B cell (primary cell): ENCODE results near the gene TAF11L2. TPM values are rescaled to one million over a fixed set of nuclear protein-coding genes. Genes with fewer than 3 reads are reported as not detected.

Experiments
- ATAC-seq: fragments of 200-7000 bp; cut with Tn5 transposase; one replicate; pipeline ENCODE4 v1.10.0; 2021; ENCODE audit warnings: low read depth, mild to moderate bottlenecking, moderate number of reproducible peaks, moderate library complexity
- CTCF ChIA-PET: fragments of 350-600 bp; sonication (Branson Sonifier 250); formaldehyde crosslinking; loops from one replicate; lab custom pipeline; 2021; ENCODE audit warnings: antibody characterized with exemption, inconsistent platforms; lab: Charles Lee
- POLR2A ChIA-PET: fragments of 350-600 bp; sonication (Branson Sonifier 250); formaldehyde crosslinking; loops from one replicate; lab custom pipeline; 2021; ENCODE audit warnings: antibody characterized with exemption; lab: Charles Lee
- DNase-seq: peaks from one replicate; pipeline ENCODE4 v3.0.0; 2013
- H2AFZ ChIP-seq: 2 replicates; pipeline ENCODE4 v1.6.1; 2012; ENCODE audit warnings: mild to moderate bottlenecking, low read depth, low read length; ENCODE audit not compliant: insufficient read depth, poor library complexity, severe bottlenecking
- H3K27ac ChIP-seq, 2 donors: 1 replicate in 1 of 2; 2 replicates in 1 of 2; pipeline ENCODE4 v1.5.1; 2012 to 2013; ENCODE audit warnings: low read length in 2 of 2, mild to moderate bottlenecking in 2 of 2, moderate library complexity in 1 of 2
- H3K27me3 ChIP-seq, 4 experiments: fragments of 200-600 bp in 1 of 4; sonication (generic) in 1 of 4; replicated peaks in 1 of 4; 1 replicate in 2 of 4; 2 replicates in 2 of 4; pipeline versions ENCODE4 v1.6.1 to v1.7.0; 2013 to 2016; ENCODE audit warnings: low read length in 3 of 4, mild to moderate bottlenecking in 2 of 4, mixed read lengths in 1 of 4, moderate library complexity in 1 of 4; ENCODE audit not compliant: insufficient read depth in 4 of 4, control insufficient read depth in 3 of 4; ENCODE audit errors: control extremely low read depth in 1 of 4
- H3K36me3 ChIP-seq, 2 experiments: replicated peaks in 1 of 2; 1 replicate in 1 of 2; 2 replicates in 1 of 2; pipeline versions ENCODE4 v1.6.1 to v1.7.1; 2013; ENCODE audit warnings: low read length in 1 of 2; ENCODE audit not compliant: insufficient read depth in 2 of 2, control insufficient read depth in 1 of 2; ENCODE audit errors: control extremely low read depth in 1 of 2, extremely low read depth in 1 of 2
- H3K4me1 ChIP-seq, 2 donors: fragments of 200-600 bp in 1 of 2; sonication (generic) in 1 of 2; 1 replicate in 1 of 2; 2 replicates in 1 of 2; pipeline versions ENCODE4 v1.5.1 to v1.6.1; 2013 to 2017; ENCODE audit warnings: low read length in 2 of 2; ENCODE audit not compliant: control insufficient read depth in 2 of 2, insufficient read depth in 2 of 2
- H3K4me2 ChIP-seq: replicated peaks from 2 replicates; pipeline ENCODE3; 2012; ENCODE audit warnings: mild to moderate bottlenecking, low read depth, low read length; ENCODE audit not compliant: poor library complexity, severe bottlenecking
- H3K4me3 ChIP-seq, 5 experiments: fragments of 200-600 bp in 1 of 5; sonication (generic) in 1 of 5; 1 replicate in 3 of 5; 2 replicates in 2 of 5; pipeline versions ENCODE4 v1.5.1 to v1.7.0; 2011 to 2016; ENCODE audit warnings: low read length in 4 of 5, mild to moderate bottlenecking in 4 of 5, low read depth in 2 of 5, control low read depth in 1 of 5, moderate library complexity in 1 of 5; ENCODE audit not compliant: insufficient read depth in 1 of 5; ENCODE audit errors: control extremely low read depth in 1 of 5, extremely low read depth in 1 of 5
- H3K79me2 ChIP-seq: fragments of 200-600 bp; sonication (generic); one replicate; pipeline ENCODE4 v1.6.0; 2016; ENCODE audit warnings: low read length; ENCODE audit not compliant: control insufficient read depth, insufficient read depth
- H3K9ac ChIP-seq: fragments of 200-600 bp; sonication (generic); 2 replicates; pipeline ENCODE4 v1.6.1; 2017; ENCODE audit warnings: mild to moderate bottlenecking, low read length, moderate library complexity
- H3K9me3 ChIP-seq, 3 donors: one replicate each; pipeline versions ENCODE4 v1.6.1 to v1.7.1; 2013; ENCODE audit warnings: low read length in 2 of 3; ENCODE audit not compliant: control insufficient read depth in 2 of 3, insufficient read depth in 1 of 3; ENCODE audit errors: control extremely low read depth in 1 of 3
- H4K20me1 ChIP-seq: 2 replicates; pipeline ENCODE4 v1.6.0; 2012; ENCODE audit warnings: mild to moderate bottlenecking, low read length; ENCODE audit not compliant: insufficient read depth, control insufficient read depth, poor library complexity, severe bottlenecking
- H3K27ac Mint-ChIP-seq: one replicate; pipeline ENCODE4 v1.8.0; 2021; ENCODE audit warnings: mixed read lengths
- H3K27me3 Mint-ChIP-seq: one replicate; pipeline ENCODE4 v1.8.0; 2021; ENCODE audit warnings: mixed read lengths
- H3K4me1 Mint-ChIP-seq: one replicate; pipeline ENCODE4 v1.8.0; 2021; ENCODE audit warnings: mixed read lengths
- H3K4me3 Mint-ChIP-seq: one replicate; pipeline ENCODE4 v1.8.0; 2021; ENCODE audit warnings: mixed read lengths
- H3K9me3 Mint-ChIP-seq: one replicate; pipeline ENCODE4 v1.8.0; 2022; ENCODE audit warnings: mixed read lengths; ENCODE audit not compliant: insufficient read depth
- CTCF ChIP-seq: fragments of 200-600 bp; IDR thresholded peaks from one replicate; pipeline ENCODE4 v1.8.0; 2022; ENCODE audit warnings: antibody characterized with exemption, mild to moderate bottlenecking
- EZH2 ChIP-seq: IDR thresholded peaks from 2 replicates; pipeline ENCODE4 v1.6.1; 2012; ENCODE audit warnings: borderline replicate concordance, low read depth, mild to moderate bottlenecking, moderate library complexity, low read length; ENCODE audit not compliant: insufficient read depth, poor library complexity, severe bottlenecking
- WGBS: methylation state at CpG from one replicate; pipeline ENCODE4 v1.1.5; 2013; ENCODE audit warnings: missing lambda C conversion rate; ENCODE audit not compliant: insufficient coverage; 5-methylcytosine and 5-hydroxymethylcytosine counted together
- intact Hi-C: fragments of 100-400 bp; cut with micrococcal nuclease; formaldehyde crosslinking; loops from one replicate; pipeline ENCODE4 v1.10.0; 2022
- polyA plus RNA-seq: library from polyadenylated mRNA; depleted of rRNA; stranded (reverse); fragments of >200 nt; gene quantifications from 2 replicates; pipeline ENCODE4 v1.2.3, GENCODE V29; 2012
- total RNA-seq, 2 donors: library from RNA; stranded (reverse); fragments of 120-200 nt in 1 of 2; gene quantifications; 1 replicate in 1 of 2; 2 replicates in 1 of 2; pipeline versions ENCODE4 v1.2.3 to v1.2.4, GENCODE V29; 2013 to 2022

The TAF11L2 gene
- total and polyA plus RNA-seq, 2 donors (not counting 1 experiment from before 2014, with no cell fraction given) = not detected

GRCh38 chr5:17461793-17462192 lies 36.2 kb upstream of the TAF11L2 start:
- Histone ChIP-seq H3K36me3 (no peaks in the 10 kb centered on the region), H2AFZ (no peak overlapping the region), H3K9me3 (peaks cover 0 to 5% (median 0%) of the 10 kb centered on the region in 3 donors), H3K9ac (no peak overlapping the region), H3K27ac (no peak overlapping the region), H3K4me2 (no peak overlapping the region), H3K79me2 (no peaks in the 10 kb centered on the region), H3K27me3 (no peaks in the 10 kb centered on the region), H4K20me1 (no peaks in the 10 kb centered on the region), H3K4me1 (no peaks in the 10 kb centered on the region), H3K4me3 (no peak overlapping the region)
- H3K27ac Mint-ChIP-seq = no peak overlapping the region
- 100% methylated on average over 4 of the region's 6 CpGs for WGBS
- intact Hi-C loops = no loop called here
- ChIA-PET POLR2A (no interaction called here), CTCF (no interaction called here)
- no peak for ATAC-seq
- H3K4me1 Mint-ChIP-seq = no peaks in the 10 kb centered on the region
- no peaks in the 10 kb centered on the region for H3K9me3 Mint-ChIP-seq
- DNase-seq = no peak
- H3K27me3 Mint-ChIP-seq = peaks cover 7% of the 10 kb centered on the region
- TF ChIP-seq EZH2 (no peak), CTCF (no peak)
- no peak overlapping the region for H3K4me3 Mint-ChIP-seq

GRCh38 chr5:17463653-17464052 lies 34.4 kb upstream of the TAF11L2 start:
- 78% methylated on average over 5 of the region's 5 CpGs for WGBS
- intact Hi-C loops = no loop called here
- no peaks in the 10 kb centered on the region for H3K36me3 ChIP-seq

More at GRCh38 chr5:17463653-17464052, 34.4 kb upstream of the TAF11L2 start:
- Histone ChIP-seq H3K9me3 (peaks cover 0 to 3% (median 0%) of the 10 kb centered on the region in 3 donors), H3K27me3 (no peaks in the 10 kb centered on the region), H3K27ac (no peak overlapping the region), H2AFZ (no peak overlapping the region), H4K20me1 (no peaks in the 10 kb centered on the region), H3K4me3 (no peak overlapping the region), H3K9ac (no peak overlapping the region), H3K4me1 (no peaks in the 10 kb centered on the region), H3K4me2 (no peak overlapping the region), H3K79me2 (no peaks in the 10 kb centered on the region)
- TF ChIP-seq CTCF = no peak
- no peak for TF ChIP-seq EZH2
- Mint-ChIP-seq H3K4me1 (no peaks in the 10 kb centered on the region), H3K27ac (no peak overlapping the region), H3K9me3 (no peaks in the 10 kb centered on the region), H3K4me3 (no peak overlapping the region), H3K27me3 (peaks cover 7% of the 10 kb centered on the region)
- POLR2A ChIA-PET = no interaction called here
- DNase-seq (no peak), ATAC-seq (no peak)
- CTCF ChIA-PET = no interaction called here
